Stimulated activated CD8-positive, alpha-beta memory T cell treated with anti-CD3 and anti-CD28 coated beads, Interleukin-7, amount 100 ng/mL, for 24 hours (primary cell): Measurements from ENCODE around the gene KIAA1958.
"Not testable (repeated sequence)": the region's sequence is repeated elsewhere in the genome, so short reads cannot be mapped to it uniquely, and the experiment has no call there.

Source experiments
- DNase-seq: peaks from one replicate; pipeline ENCODE4 v3.0.0-alpha.2; 2020; ENCODE audit warnings: low read depth

KIAA1958 gene

GRCh38 chr9:112555844-112556482, 69.3 kb downstream of the KIAA1958 start:
- DNase-seq: no peak

- DNase-seq: no peak
These were observed 70.1 kb downstream of the KIAA1958 start for GRCh38 chr9:112556497-112557442.

- DNase-seq: no peak
These were observed 71.8 kb downstream of the KIAA1958 start for GRCh38 chr9:112558476-112558875.

- no peak for DNase-seq
These were observed 72.4 kb downstream of the KIAA1958 start for GRCh38 chr9:112558978-112559377.

- DNase-seq: no peak
These were observed 73.2 kb downstream of the KIAA1958 start for GRCh38 chr9:112559629-112560413.

- no peak for DNase-seq
These were observed 75.8 kb downstream of the KIAA1958 start for GRCh38 chr9:112562235-112562958.

- DNase-seq: no peak
These were observed 82.6 kb downstream of the KIAA1958 start for GRCh38 chr9:112569186-112569585.

GRCh38 chr9:112570671-112571167, 84.1 kb downstream of the KIAA1958 start:
- no peak for DNase-seq

GRCh38 chr9:112571624-112572355, 85.2 kb downstream of the KIAA1958 start:
- DNase-seq: no peak

GRCh38 chr9:112572416-112572815, 85.8 kb downstream of the KIAA1958 start:
- DNase-seq: no peak

- DNase-seq: no peak
These were observed 87.4 kb downstream of the KIAA1958 start for GRCh38 chr9:112574008-112574407.

- DNase-seq: no peak
These were observed 88.5 kb downstream of the KIAA1958 start for GRCh38 chr9:112575107-112575506.

GRCh38 chr9:112581469-112582176, 95.0 kb downstream of the KIAA1958 start:
- DNase-seq: no peak

GRCh38 chr9:112582371-112583262, 96.0 kb downstream of the KIAA1958 start:
- DNase-seq: no peak

GRCh38 chr9:112586599-112587155, 100.0 kb downstream of the KIAA1958 start:
- DNase-seq: no peak

- DNase-seq: not testable (repeated sequence)
These were observed 105.2 kb downstream of the KIAA1958 start for GRCh38 chr9:112591875-112592274.

- DNase-seq: no peak
These were observed 113.1 kb downstream of the KIAA1958 start for GRCh38 chr9:112599732-112600131.

- DNase-seq: no peak
These were observed 115.0 kb downstream of the KIAA1958 start for GRCh38 chr9:112601636-112602035.

- DNase-seq: no peak
These were observed 118.2 kb downstream of the KIAA1958 start for GRCh38 chr9:112604790-112605189.
